Activated naive CD8-positive, alpha-beta T cell treated with anti-CD3 and anti-CD28 coated beads, Interleukin-2, amount 50 U/mL, for 24 hours (primary cell): ENCODE results near the gene PRDM15.

Source experiments
- ATAC-seq: fragments of 150-1000 bp; cut with Tn5 transposase; one replicate; pipeline ENCODE4 v1.10.0; 2021
- DNase-seq: peaks from one replicate; pipeline ENCODE4 v3.0.0; 2021
- H3K27ac Mint-ChIP-seq: one replicate; pipeline ENCODE4 v1.8.0; 2021; ENCODE audit warnings: mild to moderate bottlenecking, mixed read lengths
- H3K27me3 Mint-ChIP-seq: one replicate; pipeline ENCODE4 v1.8.0; 2021; ENCODE audit warnings: mixed read lengths
- H3K36me3 Mint-ChIP-seq: one replicate; pipeline ENCODE4 v1.8.0; 2021; ENCODE audit warnings: low read depth, mixed read lengths
- H3K4me1 Mint-ChIP-seq: one replicate; pipeline ENCODE4 v1.8.0; 2021; ENCODE audit warnings: mixed read lengths
- H3K4me3 Mint-ChIP-seq: one replicate; pipeline ENCODE4 v1.8.0; 2021; ENCODE audit warnings: mild to moderate bottlenecking, moderate library complexity, mixed read lengths
- H3K9me3 Mint-ChIP-seq: one replicate; pipeline ENCODE4 v1.8.0; 2021; ENCODE audit warnings: mixed read lengths

Gene PRDM15

DNA sequence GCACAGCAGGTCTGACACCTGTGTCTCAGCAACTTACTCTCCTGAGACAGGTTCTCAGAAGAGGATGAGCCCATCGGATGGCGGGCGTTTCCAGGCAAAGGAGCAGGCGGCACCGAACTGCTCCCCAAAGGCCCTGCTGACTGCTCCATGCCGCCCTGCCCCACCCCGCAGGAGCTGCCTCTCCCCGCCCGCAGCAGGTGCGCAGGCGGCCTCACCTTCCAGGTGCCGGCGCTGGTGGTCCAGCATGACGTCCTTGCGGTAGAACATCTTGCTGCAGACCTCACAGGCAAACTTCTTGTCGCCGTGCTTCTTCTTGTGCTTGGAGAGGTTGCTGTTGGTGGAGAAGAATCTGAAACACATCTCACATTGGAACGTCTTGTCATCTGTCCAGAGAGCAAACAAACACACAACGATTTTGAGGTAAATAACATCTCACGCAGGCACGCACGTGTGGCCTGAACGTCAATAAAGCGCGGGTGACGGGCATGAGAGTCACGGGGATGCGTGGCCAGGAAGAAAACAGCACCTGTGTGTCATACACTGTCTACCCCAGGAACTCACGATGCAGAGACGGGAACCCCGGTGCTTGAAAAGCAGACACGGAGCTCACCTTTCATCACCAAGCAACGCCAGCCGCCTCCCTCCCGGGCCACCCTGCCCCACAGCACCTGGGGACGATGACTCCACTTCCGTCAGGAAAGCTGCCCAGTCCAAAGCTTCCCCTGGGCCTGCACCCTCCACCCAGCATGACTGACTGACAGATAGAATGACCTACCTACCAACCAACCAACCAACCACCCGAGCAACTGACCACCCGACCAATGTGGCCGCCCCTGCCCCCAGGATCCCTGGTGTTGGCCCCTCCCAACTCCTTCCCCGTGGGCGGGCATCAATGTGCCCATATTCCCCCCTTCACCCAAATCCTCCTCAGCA lies 50.9 kb downstream of the PRDM15 start:
- ATAC-seq (no peak), DNase-seq (no peak)
- H3K4me3 Mint-ChIP-seq = no peak overlapping the region

DNA sequence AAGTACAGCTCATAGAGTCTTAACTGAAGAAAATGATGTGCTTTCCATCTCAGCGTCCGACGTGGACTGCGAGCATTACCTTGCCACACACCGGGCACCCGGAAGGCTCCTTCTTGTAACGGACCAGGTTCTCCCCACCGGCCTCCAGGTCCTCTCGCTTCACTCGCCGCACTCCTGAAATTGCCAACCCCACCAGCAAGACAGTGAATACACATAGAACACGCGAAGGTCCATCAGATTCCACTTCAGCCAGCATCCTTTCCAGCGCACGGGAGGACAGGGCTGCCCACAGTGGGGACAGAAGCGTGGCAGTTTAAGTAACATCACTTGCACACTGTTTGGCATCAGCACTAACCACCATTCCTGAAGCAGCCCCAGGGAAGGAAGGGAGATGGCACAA lies 53.3 kb downstream of the PRDM15 start:
- Mint-ChIP-seq H3K9me3 (no peaks in the 10 kb centered on the region), H3K4me1 (no peaks in the 10 kb centered on the region), H3K4me3 (no peak overlapping the region), H3K36me3 (peaks cover 10% of the 10 kb centered on the region), H3K27me3 (no peaks in the 10 kb centered on the region), H3K27ac (no peak overlapping the region)
- no peak for DNase-seq
- no peak for ATAC-seq

More for the DNA sequence above, 50.9 kb downstream of the PRDM15 start:
- Mint-ChIP-seq H3K27ac (no peak overlapping the region), H3K27me3 (no peaks in the 10 kb centered on the region), H3K9me3 (no peaks in the 10 kb centered on the region), H3K36me3 (peaks cover 11% of the 10 kb centered on the region), H3K4me1 (no peaks in the 10 kb centered on the region)

DNA sequence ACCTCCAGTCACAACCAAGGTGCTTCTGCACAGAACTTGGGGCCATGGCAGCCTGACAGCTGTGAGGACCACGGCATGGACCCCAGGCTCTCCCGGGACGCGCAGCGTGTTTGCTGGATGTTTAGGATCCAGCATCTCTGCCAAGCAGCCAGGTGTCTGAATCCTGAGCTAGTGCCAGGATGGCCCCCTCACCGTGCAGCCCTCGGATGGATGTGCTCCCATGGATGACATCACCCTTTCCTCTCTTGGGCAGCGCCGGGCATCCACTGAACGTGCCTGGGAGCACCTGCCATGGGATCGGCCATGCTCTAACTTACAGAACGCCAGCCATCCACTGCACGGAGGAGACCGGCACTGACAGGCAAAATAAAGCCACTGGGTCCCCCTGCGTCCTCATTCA lies 53.9 kb downstream of the PRDM15 start:
- Mint-ChIP-seq H3K36me3 (peaks cover 14% of the 10 kb centered on the region), H3K4me3 (no peak overlapping the region), H3K27ac (no peak overlapping the region), H3K9me3 (no peaks in the 10 kb centered on the region), H3K4me1 (no peaks in the 10 kb centered on the region), H3K27me3 (no peaks in the 10 kb centered on the region)
- DNase-seq (no peak), ATAC-seq (no peak)

DNA sequence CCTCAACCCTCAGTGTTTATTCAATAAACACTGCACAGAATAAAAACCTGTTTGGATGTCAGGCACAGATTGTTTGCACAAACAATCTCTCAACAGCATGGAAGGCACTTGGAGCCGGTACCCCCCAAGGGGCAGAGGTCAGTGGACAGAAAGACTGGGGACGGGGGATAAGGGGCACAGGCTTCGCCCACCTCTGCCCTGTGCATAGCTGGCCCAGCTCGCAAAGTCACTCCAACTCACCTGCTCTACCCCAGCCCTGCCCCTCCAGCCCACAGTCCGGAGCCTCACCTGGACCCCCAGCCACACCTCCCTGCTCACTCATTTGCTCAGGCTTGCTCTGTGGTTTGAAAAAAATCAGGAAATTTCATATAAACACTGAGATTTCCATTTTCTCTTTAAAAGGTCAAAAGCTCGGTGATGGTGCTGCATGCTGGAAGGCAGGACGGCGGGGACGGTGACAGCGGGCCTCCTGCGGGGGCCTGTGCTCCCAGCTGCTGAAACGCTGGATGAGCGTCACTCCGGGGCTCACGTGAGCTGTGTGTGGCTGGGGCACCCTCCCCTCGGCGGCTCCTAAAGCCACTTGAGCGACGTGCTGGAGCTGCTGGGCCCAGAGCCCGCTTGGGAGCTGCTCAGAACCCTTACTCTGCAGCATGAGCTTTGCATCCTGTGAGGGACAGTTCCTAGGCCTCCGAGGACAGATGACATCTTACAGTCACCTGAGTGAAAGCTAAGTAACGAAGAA lies 54.5 kb downstream of the PRDM15 start:
- Mint-ChIP-seq H3K27me3 (no peaks in the 10 kb centered on the region), H3K27ac (no peak overlapping the region), H3K4me1 (no peaks in the 10 kb centered on the region), H3K36me3 (peaks cover 14% of the 10 kb centered on the region), H3K9me3 (no peaks in the 10 kb centered on the region), H3K4me3 (no peak overlapping the region)
- DNase-seq (no peak), ATAC-seq (no peak)

DNA sequence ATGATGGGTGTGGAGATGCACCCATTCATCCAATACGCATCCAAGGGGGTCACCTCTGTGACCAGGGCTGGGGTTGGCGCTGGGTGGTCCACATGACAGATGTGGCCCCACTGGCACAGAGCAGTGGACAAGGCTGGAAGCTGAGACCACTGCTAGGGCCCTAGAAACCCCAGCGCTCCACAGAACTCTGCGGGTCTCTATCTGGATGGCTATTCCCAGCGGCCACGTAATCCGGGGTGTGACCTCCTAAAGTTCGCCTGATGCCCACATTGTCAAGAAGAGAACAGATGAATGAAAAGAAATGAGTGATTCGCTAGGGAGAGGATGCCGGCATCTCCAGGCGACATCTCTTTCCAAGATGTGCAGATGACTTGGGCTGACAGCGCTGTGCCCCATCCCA lies 55.2 kb downstream of the PRDM15 start:
- no peaks in the 10 kb centered on the region for H3K9me3 Mint-ChIP-seq
- H3K27me3 Mint-ChIP-seq = no peaks in the 10 kb centered on the region
- H3K4me3 Mint-ChIP-seq = no peak overlapping the region
- no peaks in the 10 kb centered on the region for H3K4me1 Mint-ChIP-seq
- ATAC-seq = no peak
- H3K27ac Mint-ChIP-seq = no peak overlapping the region
- peaks cover 14% of the 10 kb centered on the region for H3K36me3 Mint-ChIP-seq
- DNase-seq = no peak

DNA sequence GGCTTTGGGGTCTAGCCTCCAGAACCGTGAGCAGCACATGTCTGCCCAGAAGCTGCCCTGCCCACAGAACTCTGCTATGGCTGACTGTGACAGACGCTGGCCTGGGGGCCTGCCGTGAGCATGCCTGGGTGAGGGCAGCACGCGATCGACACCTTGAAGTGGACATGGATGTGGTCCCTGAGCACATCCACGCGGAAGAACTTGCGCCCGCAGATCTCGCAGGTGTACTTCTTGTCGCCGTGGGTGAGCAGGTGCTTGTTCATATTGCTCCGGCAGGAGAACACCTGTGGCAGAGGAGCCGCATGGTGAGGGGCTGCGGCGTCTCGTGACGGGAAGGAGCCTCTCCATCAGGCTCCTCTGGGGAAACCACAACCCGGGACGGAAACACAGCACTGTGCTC lies 56.0 kb downstream of the PRDM15 start:
- Mint-ChIP-seq H3K36me3 (peaks cover 15% of the 10 kb centered on the region), H3K27ac (no peak overlapping the region), H3K4me3 (no peak overlapping the region)

DNA sequence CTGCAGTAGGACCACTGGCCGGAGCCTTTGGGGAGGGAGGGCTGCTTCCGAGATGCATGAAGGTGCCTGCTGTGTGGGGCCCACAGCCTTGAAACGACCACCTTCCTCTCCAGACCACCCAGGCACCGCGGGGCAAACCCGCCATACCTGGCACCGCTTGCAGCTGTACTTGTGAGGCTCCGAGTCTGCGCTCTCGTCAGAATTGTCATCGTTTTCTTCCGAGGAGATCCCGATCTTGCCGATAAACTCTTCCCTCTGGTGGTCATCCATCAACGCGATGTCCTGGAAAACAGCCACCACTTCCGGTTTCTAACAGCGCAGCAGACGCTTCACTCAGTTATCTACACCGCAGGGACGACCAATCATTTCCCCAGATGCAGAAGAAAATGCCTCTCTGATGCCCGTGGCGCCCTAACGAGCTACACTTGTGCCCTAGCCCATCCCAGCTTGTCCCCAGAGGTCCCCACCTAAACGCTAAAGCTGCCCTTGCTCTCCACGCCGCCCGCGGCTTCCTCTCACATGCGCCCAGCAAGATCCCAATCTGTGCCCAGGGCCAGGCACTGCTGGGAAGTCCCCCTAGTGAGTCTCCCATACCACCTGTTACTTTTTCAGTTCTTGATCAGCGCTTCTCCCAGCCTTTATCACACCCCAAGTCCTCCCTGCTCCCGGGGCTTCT lies 57.2 kb downstream of the PRDM15 start:
- ATAC-seq (no peak), DNase-seq (no peak)
- H3K9me3 Mint-ChIP-seq = no peaks in the 10 kb centered on the region
- H3K27me3 Mint-ChIP-seq = no peaks in the 10 kb centered on the region
- peak overlapping the region; percentile 27 for H3K27ac Mint-ChIP-seq
- H3K4me1 Mint-ChIP-seq = peaks cover under 1% of the 10 kb centered on the region
- peaks cover 14% of the 10 kb centered on the region for H3K36me3 Mint-ChIP-seq
- no peak overlapping the region for H3K4me3 Mint-ChIP-seq

More for the DNA sequence above, 56.0 kb downstream of the PRDM15 start:
- Mint-ChIP-seq H3K27me3 (no peaks in the 10 kb centered on the region), H3K4me1 (no peaks in the 10 kb centered on the region), H3K9me3 (no peaks in the 10 kb centered on the region)
- DNase-seq (no peak), ATAC-seq (no peak)

DNA sequence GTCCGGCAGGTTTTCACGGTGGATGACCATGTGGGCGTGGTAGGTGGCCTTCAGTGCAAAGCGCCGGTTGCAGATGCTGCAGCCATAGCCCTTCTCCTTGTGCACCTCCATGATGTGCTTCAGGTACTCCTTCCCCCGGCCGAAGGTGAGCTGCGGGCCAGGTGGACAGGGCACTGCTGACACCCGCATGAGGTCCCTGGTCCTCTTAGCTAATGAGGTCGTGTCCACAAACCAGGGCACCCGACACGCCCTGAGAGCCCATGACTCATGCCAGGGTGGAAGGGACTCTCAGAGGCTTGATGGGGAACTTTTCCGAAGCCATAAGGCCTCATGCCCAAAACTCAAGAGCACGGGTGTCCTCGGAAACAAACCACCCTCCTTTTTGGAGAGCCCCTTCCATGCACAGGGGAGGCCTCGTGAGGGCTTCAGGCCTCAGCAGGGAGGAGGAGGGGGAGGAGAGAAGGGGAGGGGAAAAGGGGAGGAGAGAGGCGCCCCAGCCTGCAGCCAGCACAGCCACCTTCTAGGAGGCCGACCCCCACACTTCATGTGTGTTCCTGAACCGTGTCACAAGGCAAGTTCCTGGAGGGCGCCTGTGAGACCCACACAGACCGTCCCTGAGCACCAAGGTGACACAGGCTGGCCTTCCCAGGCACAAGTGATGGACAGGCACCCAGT lies 57.9 kb downstream of the PRDM15 start:
- Mint-ChIP-seq H3K36me3 (peaks cover 13% of the 10 kb centered on the region), H3K4me1 (peaks cover 2% of the 10 kb centered on the region), H3K9me3 (no peaks in the 10 kb centered on the region), H3K4me3 (no peak overlapping the region), H3K27me3 (no peaks in the 10 kb centered on the region), H3K27ac (no peak overlapping the region)
- no peak for DNase-seq
- ATAC-seq = no peak

DNA sequence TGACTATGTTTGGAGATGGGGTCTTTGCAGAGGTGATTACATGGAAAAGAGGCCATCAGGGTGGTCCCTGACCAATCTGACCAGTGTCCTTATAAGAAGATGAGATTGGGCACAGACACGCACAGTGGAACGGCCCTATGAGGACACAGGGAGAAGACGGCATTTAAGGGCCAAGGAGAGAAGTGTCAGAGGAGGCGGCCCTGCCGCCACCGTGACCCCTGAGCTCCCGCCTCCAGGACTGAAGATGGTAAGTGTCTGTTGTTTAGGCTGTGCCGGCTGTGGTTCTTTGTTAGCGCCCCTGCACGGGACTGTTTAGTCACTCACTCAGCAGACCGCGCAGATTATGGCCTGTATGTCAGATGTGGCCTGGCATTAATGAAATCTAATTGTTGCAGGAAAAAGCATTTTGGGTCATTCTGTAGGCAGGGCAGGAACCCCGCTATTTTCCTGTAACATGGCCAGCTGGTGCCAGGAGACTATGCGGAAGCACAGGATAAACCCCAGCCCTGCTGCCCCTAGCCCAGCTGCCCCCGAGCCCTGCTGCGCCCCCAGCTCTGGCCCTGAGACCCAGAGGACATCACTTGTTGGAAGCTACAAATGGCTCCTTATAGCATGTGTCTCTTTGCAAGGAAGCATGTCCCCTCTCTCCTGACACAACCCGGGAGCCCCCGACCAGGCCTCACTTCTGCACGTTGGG lies 58.6 kb downstream of the PRDM15 start:
- Mint-ChIP-seq H3K27me3 (no peaks in the 10 kb centered on the region), H3K4me3 (no peak overlapping the region), H3K36me3 (peaks cover 11% of the 10 kb centered on the region), H3K27ac (no peak overlapping the region), H3K9me3 (no peaks in the 10 kb centered on the region), H3K4me1 (peaks cover 2% of the 10 kb centered on the region)
- DNase-seq (no peak), ATAC-seq (no peak)

DNA sequence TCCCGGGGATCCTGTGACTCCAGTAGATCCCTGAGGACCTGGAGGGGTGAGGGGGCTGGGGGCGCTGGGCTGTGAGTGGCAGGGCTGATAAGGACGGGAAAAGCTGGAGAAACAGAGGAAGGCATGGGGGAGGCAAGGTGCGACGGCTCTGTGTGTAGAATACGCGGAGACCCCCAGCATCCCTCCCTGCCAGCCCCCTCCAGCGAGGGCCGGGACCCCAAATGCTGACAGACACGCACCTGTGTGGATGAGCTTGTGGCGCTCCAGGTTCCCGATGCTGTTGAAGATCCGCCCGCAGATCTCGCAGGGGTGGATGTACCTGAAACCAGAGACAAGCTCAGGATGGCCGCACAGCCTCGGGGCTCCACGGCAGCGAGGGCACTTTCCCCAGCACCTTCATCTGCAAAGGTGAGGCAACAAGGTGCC lies 59.3 kb downstream of the PRDM15 start:
- Mint-ChIP-seq H3K27ac (no peak overlapping the region), H3K27me3 (no peaks in the 10 kb centered on the region), H3K9me3 (no peaks in the 10 kb centered on the region), H3K36me3 (peaks cover 11% of the 10 kb centered on the region), H3K4me3 (no peak overlapping the region), H3K4me1 (peaks cover 2% of the 10 kb centered on the region)
- ATAC-seq = no peak
- DNase-seq = no peak

DNA sequence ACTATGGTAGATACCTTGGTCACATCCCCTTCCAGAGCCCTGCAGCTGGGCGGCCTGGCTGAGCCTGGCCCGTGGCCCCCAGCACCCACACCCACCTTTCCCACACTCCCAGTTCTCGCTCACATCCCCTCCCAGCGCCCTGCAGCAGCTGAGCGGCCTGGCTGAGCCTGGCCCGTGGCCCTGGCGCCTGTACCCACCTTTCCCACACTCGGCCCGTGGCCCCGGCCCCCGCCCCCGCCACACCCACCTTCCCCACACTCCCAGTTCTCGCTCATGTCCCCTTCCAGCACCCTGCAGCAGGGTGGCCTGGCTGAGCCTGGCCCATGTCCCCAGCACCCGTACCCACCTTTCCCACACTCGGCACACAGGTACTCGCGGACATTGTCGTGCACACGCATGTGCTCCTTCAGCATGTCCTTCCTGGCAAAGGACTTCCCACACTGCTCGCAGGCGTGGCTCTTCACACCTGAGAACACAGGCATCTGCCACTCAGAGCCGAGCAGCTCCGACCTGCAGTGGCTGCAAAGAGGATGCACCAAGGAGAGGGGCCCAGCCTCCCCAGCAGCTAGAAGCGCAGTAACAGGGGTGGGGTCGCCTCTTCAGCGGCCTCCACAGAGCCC lies 59.8 kb downstream of the PRDM15 start:
- H3K27me3 Mint-ChIP-seq = no peaks in the 10 kb centered on the region
- H3K9me3 Mint-ChIP-seq = no peaks in the 10 kb centered on the region
- H3K4me3 Mint-ChIP-seq = no peak overlapping the region
- peaks cover 11% of the 10 kb centered on the region for H3K36me3 Mint-ChIP-seq
- ATAC-seq (no peak), DNase-seq (no peak)
- peaks cover 2% of the 10 kb centered on the region for H3K4me1 Mint-ChIP-seq
- no peak overlapping the region for H3K27ac Mint-ChIP-seq

DNA sequence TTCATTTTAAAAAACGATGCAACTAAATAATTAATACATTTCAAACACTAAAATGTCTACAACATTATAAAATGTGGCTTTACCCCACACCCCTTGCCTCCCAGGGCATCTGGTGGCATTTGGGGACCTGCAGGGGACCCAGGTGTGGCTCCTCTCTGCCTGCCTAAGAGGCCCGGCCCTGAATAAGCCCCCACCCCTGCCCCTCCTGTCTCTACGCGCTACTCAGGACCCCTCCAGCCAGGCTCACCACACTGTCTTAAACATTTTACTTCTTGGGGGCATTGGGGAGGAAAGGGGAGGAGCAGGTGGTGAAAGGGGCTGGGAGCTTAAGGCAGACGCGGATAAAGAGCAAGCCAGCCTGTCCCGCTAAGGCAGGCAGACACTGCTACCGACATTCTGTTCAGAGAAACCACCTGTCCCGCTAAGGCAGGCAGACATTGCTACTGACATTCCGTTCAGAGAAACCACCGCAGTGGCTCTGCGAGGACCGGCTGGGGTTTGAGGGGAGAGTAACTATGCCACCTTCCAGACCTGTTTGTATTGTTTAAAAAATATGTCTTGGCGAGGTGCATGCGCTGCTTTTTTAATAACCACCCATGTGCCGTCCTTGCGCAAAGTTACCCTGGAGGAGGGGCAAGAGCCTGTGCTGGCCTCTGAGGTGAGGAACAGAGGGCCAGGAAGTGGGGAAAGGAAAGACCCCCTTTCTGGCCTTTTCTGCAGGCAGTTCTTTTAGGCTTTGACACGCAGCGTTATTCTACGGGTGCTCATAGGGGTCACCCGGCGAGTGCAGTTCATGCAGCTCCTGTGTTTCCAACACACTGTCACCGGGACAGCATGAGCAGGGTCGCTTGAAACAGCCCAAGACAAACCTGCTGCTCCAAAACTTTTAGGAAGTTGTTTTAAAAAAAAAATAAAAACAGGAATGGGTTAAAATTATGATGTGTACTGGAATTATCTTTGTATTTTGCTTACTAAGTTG lies 61.0 kb downstream of the PRDM15 start:
- H3K27me3 Mint-ChIP-seq = no peaks in the 10 kb centered on the region
- no peak overlapping the region for H3K27ac Mint-ChIP-seq
- no peak overlapping the region for H3K4me3 Mint-ChIP-seq
- no peaks in the 10 kb centered on the region for H3K9me3 Mint-ChIP-seq
- ATAC-seq (no peak), DNase-seq (no peak)
- peaks cover 11% of the 10 kb centered on the region for H3K36me3 Mint-ChIP-seq
- H3K4me1 Mint-ChIP-seq = peaks cover 2% of the 10 kb centered on the region

DNA sequence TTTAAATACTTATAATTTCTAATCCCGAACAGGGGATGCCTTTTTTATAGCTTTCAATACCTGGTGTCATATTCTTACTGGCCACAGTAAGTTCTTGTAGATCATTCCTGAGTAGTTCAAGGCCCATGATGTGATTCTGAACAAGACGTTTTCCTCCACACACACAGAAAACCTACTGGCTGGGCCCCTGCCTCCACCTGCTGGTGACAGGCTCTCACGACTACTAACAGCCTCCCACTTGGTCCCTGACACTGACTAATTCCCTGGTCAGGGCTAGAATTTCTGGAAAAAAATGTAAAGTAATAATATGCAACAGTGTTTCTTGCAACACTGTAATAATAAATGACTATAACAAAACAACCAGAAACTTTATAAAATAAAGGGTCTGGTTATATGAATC lies 61.9 kb downstream of the PRDM15 start:
- H3K9me3 Mint-ChIP-seq = no peaks in the 10 kb centered on the region
- H3K4me3 Mint-ChIP-seq = no peak overlapping the region
- peaks cover 2% of the 10 kb centered on the region for H3K4me1 Mint-ChIP-seq
- H3K27me3 Mint-ChIP-seq = no peaks in the 10 kb centered on the region
- H3K27ac Mint-ChIP-seq = no peak overlapping the region
- H3K36me3 Mint-ChIP-seq = peaks cover 12% of the 10 kb centered on the region
- DNase-seq (peak; percentile 30), ATAC-seq (peak; percentile 67)
